GM13977 (cell line): Measurements from ENCODE around the gene NCAM1.

ENCODE experiments used
- DNase-seq: peaks from one replicate; pipeline ENCODE4 v3.0.0; 2012; ENCODE audit warnings: low spot score
- in situ Hi-C: fragments of 300-500 bp; cut with MboI; formaldehyde crosslinking; loops from one replicate; pipeline ENCODE4 v1.12.0; 2022; ENCODE audit warnings: low sequenced_read_pairs, low pct_unique_long_range_greater_than_20kb, mixed read lengths, inconsistent platforms; ENCODE audit not compliant: unreplicated experiment
- TF ChIP-seq, protein P1 (sequence below): IDR thresholded peaks from 2 replicates; pipeline ENCODE4 v1.5.1; 2012; ENCODE audit warnings: mild to moderate bottlenecking, control low read depth; ENCODE audit not compliant: insufficient read depth; ENCODE audit errors: extremely low read depth, missing control alignments

NCAM1 gene

DNA sequence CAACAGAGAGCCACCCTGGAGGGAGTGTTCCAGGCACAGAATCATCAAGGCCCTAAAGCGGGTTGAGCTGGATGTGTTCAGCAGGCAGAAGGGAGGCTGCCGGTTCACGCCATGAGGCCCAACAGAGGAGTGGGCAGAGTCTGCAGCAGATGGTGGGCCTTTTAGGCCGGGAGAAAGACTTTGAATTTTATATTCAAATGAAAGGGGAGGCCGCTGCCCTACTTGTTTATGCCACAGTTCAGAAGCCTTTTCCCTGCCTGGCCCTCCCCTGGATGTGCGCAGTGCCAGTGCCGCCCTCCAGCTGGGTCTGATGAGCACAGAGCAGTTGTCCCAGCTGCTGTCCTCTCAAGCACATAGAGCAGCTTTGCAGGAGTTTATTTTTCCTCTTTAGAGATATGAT is 306.3 kb downstream of the NCAM1 start:
- in situ Hi-C loops = no loop called here
- DNase-seq = no peak
- TF ChIP-seq, protein P1, sequence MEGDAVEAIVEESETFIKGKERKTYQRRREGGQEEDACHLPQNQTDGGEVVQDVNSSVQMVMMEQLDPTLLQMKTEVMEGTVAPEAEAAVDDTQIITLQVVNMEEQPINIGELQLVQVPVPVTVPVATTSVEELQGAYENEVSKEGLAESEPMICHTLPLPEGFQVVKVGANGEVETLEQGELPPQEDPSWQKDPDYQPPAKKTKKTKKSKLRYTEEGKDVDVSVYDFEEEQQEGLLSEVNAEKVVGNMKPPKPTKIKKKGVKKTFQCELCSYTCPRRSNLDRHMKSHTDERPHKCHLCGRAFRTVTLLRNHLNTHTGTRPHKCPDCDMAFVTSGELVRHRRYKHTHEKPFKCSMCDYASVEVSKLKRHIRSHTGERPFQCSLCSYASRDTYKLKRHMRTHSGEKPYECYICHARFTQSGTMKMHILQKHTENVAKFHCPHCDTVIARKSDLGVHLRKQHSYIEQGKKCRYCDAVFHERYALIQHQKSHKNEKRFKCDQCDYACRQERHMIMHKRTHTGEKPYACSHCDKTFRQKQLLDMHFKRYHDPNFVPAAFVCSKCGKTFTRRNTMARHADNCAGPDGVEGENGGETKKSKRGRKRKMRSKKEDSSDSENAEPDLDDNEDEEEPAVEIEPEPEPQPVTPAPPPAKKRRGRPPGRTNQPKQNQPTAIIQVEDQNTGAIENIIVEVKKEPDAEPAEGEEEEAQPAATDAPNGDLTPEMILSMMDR = no peak

DNA sequence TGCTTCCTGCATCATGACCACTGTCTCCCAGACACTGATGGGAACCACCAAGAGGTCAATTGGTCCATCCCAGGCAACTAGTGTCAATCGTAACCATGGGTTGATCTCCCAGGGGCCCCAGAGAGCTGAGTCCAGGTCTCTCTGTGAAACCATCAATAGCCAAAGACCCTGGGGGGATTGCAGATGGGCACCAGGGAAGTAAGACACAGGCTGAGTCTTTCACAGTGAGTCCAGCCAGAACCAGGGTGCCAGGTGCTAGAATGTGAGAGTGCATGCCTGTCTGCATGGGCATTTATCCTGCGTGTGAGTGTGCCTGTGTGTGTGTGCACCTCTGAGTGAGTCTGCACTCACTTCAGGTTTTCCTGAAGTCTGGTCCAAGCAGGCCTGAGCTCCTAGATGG is 307.9 kb downstream of the NCAM1 start:
- in situ Hi-C loops = no loop called here
- TF ChIP-seq, protein P1 = no peak
- DNase-seq = no peak

DNA sequence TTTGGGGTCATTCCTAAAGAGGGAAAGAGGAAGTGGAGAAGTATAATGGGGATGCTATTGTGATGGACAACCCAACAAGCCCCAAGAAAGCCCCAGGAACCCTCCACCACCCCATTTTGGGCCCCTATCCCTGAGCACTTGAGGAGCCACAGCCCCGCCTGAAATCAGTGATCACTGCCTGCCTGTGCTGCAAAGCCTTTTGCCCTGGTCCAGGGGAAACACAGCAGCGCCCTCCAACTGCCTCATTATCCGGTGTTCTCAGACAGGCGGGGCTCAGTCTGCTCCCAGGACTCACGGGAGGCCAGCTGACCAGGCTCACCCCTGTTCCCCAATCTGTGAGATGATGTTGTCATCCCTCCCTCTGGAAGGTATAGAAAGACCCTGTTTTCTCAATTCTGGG is 308.4 kb downstream of the NCAM1 start:
- DNase-seq = no peak
- in situ Hi-C loops = no loop called here
- TF ChIP-seq, protein P1 = no peak

DNA sequence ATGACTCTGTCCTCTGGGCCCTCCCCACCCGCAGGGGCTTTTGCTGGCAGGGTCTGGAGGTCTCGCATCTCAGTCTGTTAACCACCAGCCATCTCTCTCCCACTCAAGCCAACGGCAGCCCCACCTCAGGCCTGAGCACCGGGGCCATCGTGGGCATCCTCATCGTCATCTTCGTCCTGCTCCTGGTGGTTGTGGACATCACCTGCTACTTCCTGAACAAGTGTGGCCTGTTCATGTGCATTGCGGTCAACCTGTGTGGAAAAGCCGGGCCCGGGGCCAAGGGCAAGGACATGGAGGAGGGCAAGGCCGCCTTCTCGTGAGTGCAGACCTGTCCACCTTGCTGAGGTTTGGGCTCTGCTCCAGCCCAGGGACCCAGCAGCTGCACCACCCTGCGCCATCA is 308.9 kb downstream of the NCAM1 start:
- no peak for DNase-seq
- TF ChIP-seq, protein P1 = no peak
- in situ Hi-C loops = no loop called here

DNA sequence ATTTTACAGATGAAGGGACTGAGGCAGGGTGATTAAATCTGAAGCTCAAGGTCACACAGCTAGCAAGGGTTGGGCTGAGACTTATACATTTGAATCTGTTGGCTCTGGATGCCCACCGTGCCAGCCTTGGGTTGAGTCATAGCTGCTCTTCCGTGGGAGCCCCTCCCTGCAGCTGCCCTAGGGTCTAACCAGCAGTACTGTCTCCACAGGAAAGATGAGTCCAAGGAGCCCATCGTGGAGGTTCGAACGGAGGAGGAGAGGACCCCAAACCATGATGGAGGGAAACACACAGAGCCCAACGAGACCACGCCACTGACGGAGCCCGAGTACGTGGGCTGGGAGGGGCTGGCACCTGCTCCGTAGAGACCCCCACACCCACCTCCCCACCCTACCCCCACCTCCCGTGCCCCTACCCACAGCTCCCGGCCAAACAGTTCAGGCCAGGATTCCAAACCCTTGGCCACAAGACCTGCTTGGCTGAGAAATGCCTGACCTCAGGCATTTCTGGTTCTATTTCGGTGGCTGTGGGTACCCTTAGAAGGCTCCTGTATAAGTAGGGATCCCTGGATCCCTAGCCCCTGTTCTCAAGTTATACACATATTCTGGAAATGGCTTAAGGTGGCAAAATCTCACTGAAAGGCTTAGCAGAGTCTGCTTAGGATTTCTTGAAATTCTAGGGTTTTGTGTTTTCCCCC is 310.5 kb downstream of the NCAM1 start:
- TF ChIP-seq, protein P1 = no peak
- in situ Hi-C loops = no loop called here
- DNase-seq = no peak

DNA sequence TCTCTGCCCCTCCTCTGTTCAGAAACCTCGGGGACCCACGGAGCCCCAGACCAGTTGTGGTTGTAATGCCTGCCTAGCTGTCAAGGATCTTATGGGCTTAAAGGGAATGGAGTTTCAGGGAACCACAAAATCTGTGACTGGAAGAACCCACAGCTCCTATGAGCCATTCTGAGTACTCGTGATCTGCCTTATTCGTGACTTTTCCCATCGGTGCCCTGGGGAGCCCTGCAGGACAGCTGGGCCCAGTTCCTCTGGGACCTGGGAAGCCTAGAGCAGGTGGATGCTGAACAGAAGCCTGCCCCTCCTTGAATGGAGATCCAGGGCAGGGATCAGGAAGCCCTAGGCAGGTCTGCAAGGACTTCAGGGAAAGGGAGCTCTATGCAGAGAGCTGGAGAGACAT is 311.1 kb downstream of the NCAM1 start:
- TF ChIP-seq, protein P1 = no peak
- in situ Hi-C loops = no loop called here
- no peak for DNase-seq

DNA sequence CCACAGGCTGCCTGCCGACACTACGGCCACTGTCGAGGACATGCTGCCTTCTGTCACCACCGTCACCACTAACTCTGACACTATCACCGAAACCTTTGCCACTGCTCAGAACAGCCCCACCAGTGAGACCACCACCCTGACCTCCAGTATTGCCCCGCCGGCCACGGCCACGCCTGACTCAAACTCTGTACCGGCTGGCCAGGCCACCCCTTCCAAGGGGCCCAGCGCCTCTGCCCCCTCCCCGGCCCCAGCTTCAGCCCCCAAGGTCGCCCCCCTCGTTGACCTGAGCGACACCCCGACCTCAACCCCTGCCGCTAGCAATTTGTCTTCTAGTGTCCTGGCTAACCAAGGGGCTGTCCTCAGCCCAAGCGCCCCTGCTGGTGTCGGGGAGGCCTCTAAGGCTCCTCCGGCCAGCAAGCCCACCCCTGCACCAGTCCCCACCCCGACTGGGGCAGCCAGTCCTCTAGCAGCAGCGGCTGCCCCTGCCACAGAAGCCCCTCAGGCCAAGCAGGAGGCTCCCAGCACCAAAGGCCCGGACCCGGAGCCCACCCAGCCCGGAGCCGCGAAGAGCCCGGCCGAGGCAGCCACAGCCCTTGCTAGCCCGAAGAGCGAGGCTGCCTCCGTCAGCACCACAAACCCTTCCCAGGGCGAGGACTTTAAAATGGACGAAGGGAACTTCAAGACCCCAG is 311.9 kb downstream of the NCAM1 start:
- in situ Hi-C loops = no loop called here
- TF ChIP-seq, protein P1 = no peak
- no peak for DNase-seq
